Neural cell (in vitro differentiated cells): ENCODE results near the gene GALNT2. TPM values are rescaled to one million over a fixed set of nuclear protein-coding genes. Genes with fewer than 3 reads are reported as not detected.

Experiments
- H2AFZ ChIP-seq: fragments of 200-600, 300-800 bp; sonication (generic), shearing (Covaris generic); 2 replicates; pipeline ENCODE4 v1.6.0; 2014; ENCODE audit warnings: low read depth, mild to moderate bottlenecking, antibody characterized with exemption, low read length, moderate library complexity
- H3F3A ChIP-seq: fragments of 200-600 bp; shearing (Covaris generic); 2 replicates; pipeline ENCODE4 v1.6.1; 2016; ENCODE audit warnings: mild to moderate bottlenecking, moderate library complexity, mixed read lengths, antibody characterized with exemption, low read length; ENCODE audit not compliant: insufficient read depth, poor library complexity, severe bottlenecking
- H3K27ac ChIP-seq: fragments of 200-600, 300-800 bp; sonication (generic), shearing (Covaris generic); 2 replicates; pipeline ENCODE4 v1.5.1; 2014; ENCODE audit warnings: mild to moderate bottlenecking, low read length, moderate library complexity
- H3K27me3 ChIP-seq: fragments of 300-800, 200-600 bp; sonication (generic), shearing (Covaris generic); 2 replicates; pipeline ENCODE4 v1.6.0; 2014; ENCODE audit warnings: mild to moderate bottlenecking, low read depth, low read length, moderate library complexity; ENCODE audit not compliant: insufficient read depth
- H3K36me3 ChIP-seq: fragments of 300-800, 200-600 bp; sonication (generic), shearing (Covaris generic); 2 replicates; pipeline ENCODE4 v1.5.1; 2014; ENCODE audit warnings: mild to moderate bottlenecking, antibody characterized with exemption, low read length, moderate library complexity; ENCODE audit not compliant: insufficient read depth
- H3K4me2 ChIP-seq: fragments of 300-800, 200-600 bp; sonication (generic), shearing (Covaris generic); 2 replicates; pipeline ENCODE4 v1.6.0; 2014; ENCODE audit warnings: mild to moderate bottlenecking, low read length
- H3K4me3 ChIP-seq: fragments of 300-800, 200-600 bp; sonication (generic), shearing (Covaris generic); 2 replicates; pipeline ENCODE4 v1.5.1; 2014; ENCODE audit warnings: mild to moderate bottlenecking, low read length, moderate library complexity
- H3K79me2 ChIP-seq: fragments of 200-600 bp; shearing (Covaris generic); replicated peaks from 2 replicates; pipeline ENCODE4 v1.6.0; 2014; ENCODE audit warnings: mild to moderate bottlenecking, low read length, moderate library complexity; ENCODE audit not compliant: insufficient read depth
- H3K9ac ChIP-seq: fragments of 300-800, 200-600 bp; sonication (generic), shearing (Covaris generic); 2 replicates; pipeline ENCODE4 v1.6.1; 2016; ENCODE audit warnings: mild to moderate bottlenecking, low read length, mixed read lengths
- H3K9me2 ChIP-seq: fragments of 200-600 bp; shearing (Covaris generic); 2 replicates; pipeline ENCODE4 v1.6.1; 2016; ENCODE audit warnings: mild to moderate bottlenecking, low read length, mixed read lengths; ENCODE audit not compliant: insufficient read depth
- H3K9me3 ChIP-seq: fragments of 200-600, 300-800 bp; sonication (generic), shearing (Covaris generic); 2 replicates; pipeline ENCODE4 v1.6.1; 2016; ENCODE audit warnings: mild to moderate bottlenecking, mixed run types, low read length, moderate library complexity, mixed read lengths
- H4K20me1 ChIP-seq: fragments of 200-600 bp; shearing (Covaris generic); 2 replicates; pipeline ENCODE4 v1.6.1; 2016; ENCODE audit warnings: mild to moderate bottlenecking, mixed run types; ENCODE audit not compliant: insufficient read depth
- CTCF ChIP-seq: fragments of 450-650 bp; IDR thresholded peaks from 2 replicates; pipeline ENCODE4 v1.5.1; 2014; ENCODE audit warnings: antibody characterized with exemption, mild to moderate bottlenecking, moderate library complexity; ENCODE audit not compliant: poor library complexity, severe bottlenecking
- EP300 ChIP-seq: fragments of 450-650 bp; conservative IDR thresholded peaks from 2 replicates; pipeline ENCODE4 v1.6.1; 2014; ENCODE audit warnings: antibody characterized with exemption, mild to moderate bottlenecking, moderate library complexity; ENCODE audit not compliant: poor library complexity, severe bottlenecking
- EZH2 ChIP-seq: fragments of 200-600, 300-800 bp; shearing (Covaris generic), sonication (generic); IDR thresholded peaks from 2 replicates; pipeline ENCODE4 v1.6.1; 2014; ENCODE audit warnings: antibody characterized with exemption, low read length, borderline replicate concordance, mild to moderate bottlenecking; ENCODE audit not compliant: insufficient read depth, poor library complexity, severe bottlenecking
- MXI1 ChIP-seq: fragments of 450-650 bp; conservative IDR thresholded peaks from 2 replicates; pipeline ENCODE4 v1.6.1; 2014; ENCODE audit warnings: antibody characterized with exemption, mild to moderate bottlenecking; ENCODE audit not compliant: poor library complexity, severe bottlenecking
- POLR2AphosphoS5 ChIP-seq: IDR thresholded peaks from 2 replicates; pipeline ENCODE4 v1.6.1; 2012
- RAD21 ChIP-seq: fragments of 450-650 bp; conservative IDR thresholded peaks from 2 replicates; pipeline ENCODE4 v1.6.1; 2014; ENCODE audit warnings: antibody characterized with exemption, mild to moderate bottlenecking, moderate library complexity
- REST ChIP-seq: IDR thresholded peaks from 2 replicates; pipeline ENCODE4 v1.6.1; 2012; ENCODE audit warnings: borderline replicate concordance
- SMC3 ChIP-seq: fragments of 450-650 bp; conservative IDR thresholded peaks from 2 replicates; pipeline ENCODE4 v1.6.1; 2014; ENCODE audit warnings: antibody characterized with exemption, mild to moderate bottlenecking, moderate library complexity; ENCODE audit not compliant: poor library complexity
- TAF1 ChIP-seq: IDR thresholded peaks from 2 replicates; pipeline ENCODE4 v1.6.1; 2012; ENCODE audit warnings: low read depth
- polyA plus RNA-seq: library from polyadenylated mRNA; depleted of rRNA; stranded (reverse); fragments of >200 nt; gene quantifications from 2 replicates; pipeline ENCODE4 v1.2.3, GENCODE V29; 2014

The GALNT2 gene
- polyA plus RNA-seq, 1 donor from 2014 or later, result 38.8 TPM

GRCh38 chr1:230242326-230242725 is 175.3 kb downstream of the GALNT2 start:
- Histone ChIP-seq H3K27ac (no peak overlapping the region), H3K4me2 (no peak overlapping the region), H4K20me1 (no peaks in the 10 kb centered on the region), H3K36me3 (peaks cover 7% of the 10 kb centered on the region), H3K27me3 (no peaks in the 10 kb centered on the region), H3K4me3 (no peak overlapping the region), H3K9me2 (no peaks in the 10 kb centered on the region), H3K79me2 (no peaks in the 10 kb centered on the region), H3F3A (peaks cover 3% of the 10 kb centered on the region), H3K9me3 (no peaks in the 10 kb centered on the region), H2AFZ (no peak overlapping the region), H3K9ac (no peak overlapping the region)
- TF ChIP-seq SMC3 (no peak), EP300 (no peak), TAF1 (no peak), POLR2AphosphoS5 (no peak), EZH2 (no peak), REST (no peak), RAD21 (no peak), CTCF (no peak), MXI1 (no peak)

- Histone ChIP-seq H4K20me1 (no peaks in the 10 kb centered on the region), H3K27ac (no peak overlapping the region), H3K9me3 (no peaks in the 10 kb centered on the region), H3F3A (no peaks in the 10 kb centered on the region), H3K4me3 (no peak overlapping the region), H3K36me3 (peaks cover 7% of the 10 kb centered on the region), H3K4me2 (no peak overlapping the region), H3K79me2 (no peaks in the 10 kb centered on the region), H2AFZ (no peak overlapping the region), H3K27me3 (no peaks in the 10 kb centered on the region), H3K9me2 (no peaks in the 10 kb centered on the region), H3K9ac (no peak overlapping the region)
- TF ChIP-seq MXI1 (no peak), POLR2AphosphoS5 (no peak), CTCF (no peak), REST (no peak), EP300 (no peak), EZH2 (no peak), RAD21 (no peak), SMC3 (no peak), TAF1 (no peak)
Observed at GRCh38 chr1:230243146-230243545, 176.1 kb downstream of the GALNT2 start.
